Ascending aorta (tissue), 2 donors: ENCODE measurements around the gene ADO. TPM values are rescaled to one million over a fixed set of nuclear protein-coding genes. Genes with fewer than 3 reads are reported as not detected.

Experiments
- DNase-seq, 2 donors: peaks; one replicate each; pipeline ENCODE4 v3.0.0-alpha.2; 2019; ENCODE audit warnings: low spot score in 2 of 2
- H3K27ac ChIP-seq, 2 donors: fragments of 200-600 bp; sonication (generic); one replicate each; pipeline ENCODE4 v1.5.1; 2016 to 2017; ENCODE audit warnings: mild to moderate bottlenecking in 1 of 2
- H3K27me3 ChIP-seq: fragments of 200-600 bp; sonication (generic); one replicate; pipeline ENCODE4 v1.5.1; 2017
- H3K36me3 ChIP-seq, 2 donors: fragments of 200-600 bp; sonication (generic); one replicate each; pipeline ENCODE4 v1.5.1; 2016
- H3K4me1 ChIP-seq, 2 donors: fragments of 200-600 bp; sonication (generic); one replicate each; pipeline ENCODE4 v1.5.1; 2016 to 2017; ENCODE audit warnings: mild to moderate bottlenecking in 1 of 2
- H3K4me3 ChIP-seq, 2 donors: fragments of 200-600 bp; sonication (generic); one replicate each; pipeline ENCODE4 v1.5.1; 2016 to 2017; ENCODE audit warnings: mild to moderate bottlenecking in 1 of 2
- H3K9me3 ChIP-seq, 2 donors: fragments of 200-600 bp; sonication (generic); one replicate each; pipeline ENCODE4 v1.5.1; 2016
- intact Hi-C: fragments of 100-400 bp; cut with DNase I; formaldehyde crosslinking; loops from one replicate; pipeline ENCODE4 v1.15.1; 2023
- total RNA-seq: library from RNA; depleted of rRNA; stranded (reverse); fragments of >200 nt; gene quantifications from one replicate; pipeline ENCODE4 v1.1.0, GENCODE V29; 2016
- TF ChIP-seq, protein P1 (sequence below), 3 experiments: fragments of 200-600 bp in 2 of 3; fragments of 450-650 bp in 1 of 3; sonication (generic) in 2 of 3; IDR thresholded peaks; one replicate each; pipeline ENCODE4 v1.5.1; 2016 to 2019; ENCODE audit warnings: antibody characterized with exemption in 3 of 3, mild to moderate bottlenecking in 1 of 3, moderate library complexity in 1 of 3

Gene ADO
- total RNA-seq, 1 donor from 2014 or later: 22.1 TPM

DNA sequence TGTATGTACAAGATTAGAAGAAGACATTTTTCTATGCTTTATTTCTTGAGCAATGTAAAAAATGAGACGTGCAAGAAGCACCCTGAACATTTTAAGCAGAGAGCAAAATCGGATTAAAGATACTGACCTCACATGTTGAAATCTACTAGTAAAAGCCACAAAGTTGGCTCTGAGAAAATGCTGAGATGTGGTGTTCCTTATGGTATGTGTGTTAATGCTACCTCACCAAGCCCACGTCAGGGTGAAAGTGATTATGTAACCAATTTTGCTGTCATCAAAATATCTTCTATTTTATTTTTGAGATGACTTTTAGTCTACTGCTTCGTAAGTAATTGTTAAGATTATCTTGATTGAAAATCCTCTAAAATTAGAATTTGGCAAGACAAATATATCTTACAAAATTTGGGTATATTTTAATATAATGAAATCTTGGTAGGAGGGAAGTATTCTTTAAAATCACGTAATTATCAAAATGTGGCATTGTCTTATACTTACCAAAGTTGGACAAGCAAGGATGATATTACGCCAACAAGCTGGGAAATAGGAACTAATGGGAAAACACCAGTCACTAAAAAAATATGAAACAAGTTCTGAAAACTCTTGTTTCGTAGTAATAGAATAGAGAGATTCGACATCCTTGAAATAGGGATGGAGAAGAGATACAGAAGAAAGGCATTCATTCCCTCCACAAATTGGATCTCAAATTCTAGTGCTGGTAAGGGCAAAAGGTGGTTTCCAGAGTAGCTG, 5.8 kb downstream of the ADO start:
- peaks cover 4 to 27% of the 10 kb centered on the region in 2 donors for H3K4me1 ChIP-seq
- peaks cover 8% of the 10 kb centered on the region for H3K27me3 ChIP-seq
- no peak for DNase-seq
- peaks cover 0 to 6% of the 10 kb centered on the region in 2 donors for H3K36me3 ChIP-seq
- no peak overlapping the region for H3K27ac ChIP-seq
- H3K9me3 ChIP-seq: no peaks in the 10 kb centered on the region
- intact Hi-C loops: loop anchor here (10.0 kb wide), 4 partner anchors 216 to 1866 kb away; partner anchors contain the start of genes RHOBTB1 and RTKN2
- TF ChIP-seq, protein P1, sequence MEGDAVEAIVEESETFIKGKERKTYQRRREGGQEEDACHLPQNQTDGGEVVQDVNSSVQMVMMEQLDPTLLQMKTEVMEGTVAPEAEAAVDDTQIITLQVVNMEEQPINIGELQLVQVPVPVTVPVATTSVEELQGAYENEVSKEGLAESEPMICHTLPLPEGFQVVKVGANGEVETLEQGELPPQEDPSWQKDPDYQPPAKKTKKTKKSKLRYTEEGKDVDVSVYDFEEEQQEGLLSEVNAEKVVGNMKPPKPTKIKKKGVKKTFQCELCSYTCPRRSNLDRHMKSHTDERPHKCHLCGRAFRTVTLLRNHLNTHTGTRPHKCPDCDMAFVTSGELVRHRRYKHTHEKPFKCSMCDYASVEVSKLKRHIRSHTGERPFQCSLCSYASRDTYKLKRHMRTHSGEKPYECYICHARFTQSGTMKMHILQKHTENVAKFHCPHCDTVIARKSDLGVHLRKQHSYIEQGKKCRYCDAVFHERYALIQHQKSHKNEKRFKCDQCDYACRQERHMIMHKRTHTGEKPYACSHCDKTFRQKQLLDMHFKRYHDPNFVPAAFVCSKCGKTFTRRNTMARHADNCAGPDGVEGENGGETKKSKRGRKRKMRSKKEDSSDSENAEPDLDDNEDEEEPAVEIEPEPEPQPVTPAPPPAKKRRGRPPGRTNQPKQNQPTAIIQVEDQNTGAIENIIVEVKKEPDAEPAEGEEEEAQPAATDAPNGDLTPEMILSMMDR (IDR thresholded peaks at IDR 0.05): no peak
- H3K4me3 ChIP-seq: no peak overlapping the region

- Histone ChIP-seq H3K4me1 (peaks cover 9 to 26% of the 10 kb centered on the region in 2 donors), H3K36me3 (peaks cover 0 to 6% of the 10 kb centered on the region in 2 donors), H3K4me3 (no peak overlapping the region), H3K27ac (no peak overlapping the region), H3K27me3 (peaks cover 8% of the 10 kb centered on the region), H3K9me3 (no peaks in the 10 kb centered on the region)
- no peak for DNase-seq
- TF ChIP-seq, protein P1 (IDR thresholded peaks at IDR 0.05): no peak
- intact Hi-C loops: loop anchor here (10.0 kb wide), 4 partner anchors 217 to 1867 kb away; partner anchors contain the start of genes RHOBTB1 and RTKN2
Measured at GRCh38 chr10:62811159-62811875, 6.8 kb downstream of the ADO start.

GRCh38 chr10:62812672-62813439, 8.3 kb downstream of the ADO start:
- peaks cover 12 to 13% of the 10 kb centered on the region in 2 donors for H3K4me1 ChIP-seq
- peaks cover 8% of the 10 kb centered on the region for H3K27me3 ChIP-seq
- DNase-seq: no peak
- intact Hi-C loops: loop anchor here (10.0 kb wide), 4 partner anchors 218 to 1868 kb away; partner anchors contain the start of genes RHOBTB1 and RTKN2
- H3K36me3 ChIP-seq: peaks cover 0 to 6% of the 10 kb centered on the region in 2 donors
- H3K4me3 ChIP-seq: no peak overlapping the region
- no peak overlapping the region for H3K27ac ChIP-seq
- TF ChIP-seq, protein P1 (IDR thresholded peaks at IDR 0.05): no peak
- no peaks in the 10 kb centered on the region for H3K9me3 ChIP-seq

GRCh38 chr10:62813453-62813852, 8.9 kb downstream of the ADO start:
- Histone ChIP-seq H3K4me1 (peaks cover 16 to 19% of the 10 kb centered on the region in 2 donors), H3K9me3 (no peaks in the 10 kb centered on the region), H3K4me3 (no peak overlapping the region), H3K27ac (no peak overlapping the region), H3K27me3 (peaks cover 8% of the 10 kb centered on the region), H3K36me3 (peaks cover 0 to 6% of the 10 kb centered on the region in 2 donors)
- intact Hi-C loops: loop anchor here (10.0 kb wide), 4 partner anchors 219 to 1869 kb away; partner anchors contain the start of genes RHOBTB1 and RTKN2
- TF ChIP-seq, protein P1 (IDR thresholded peaks at IDR 0.05): no peak
- DNase-seq: no peak

DNA sequence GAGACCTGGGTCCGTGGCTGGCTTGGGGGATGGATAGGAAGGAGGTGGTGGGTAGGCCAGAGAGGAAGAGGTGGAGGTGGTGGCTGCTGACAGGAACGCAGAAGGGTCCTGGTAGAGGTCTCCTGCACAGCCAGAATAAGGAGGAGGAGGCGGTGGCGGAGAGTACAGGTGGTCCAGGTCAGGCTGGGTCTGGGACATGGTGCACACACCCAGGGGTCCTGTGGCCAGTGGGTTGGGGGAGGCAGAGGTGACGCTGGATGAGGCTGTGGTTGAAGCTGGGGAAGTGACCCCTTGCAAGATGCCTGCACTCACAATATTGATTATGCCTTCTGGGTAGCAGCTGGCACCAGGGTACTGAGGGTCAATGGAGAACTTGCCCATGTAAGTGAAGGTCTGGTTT, 9.5 kb downstream of the ADO start:
- TF ChIP-seq, protein P1 (IDR thresholded peaks at IDR 0.05): no peak

More for the DNA sequence above, 9.5 kb downstream of the ADO start:
- Histone ChIP-seq H3K27ac (no peak overlapping the region), H3K4me3 (no peak overlapping the region), H3K36me3 (peaks cover 0 to 1% of the 10 kb centered on the region in 2 donors), H3K4me1 (peaks cover 21 to 25% of the 10 kb centered on the region in 2 donors), H3K27me3 (peaks cover 8% of the 10 kb centered on the region), H3K9me3 (no peaks in the 10 kb centered on the region)
- intact Hi-C loops: loop anchor here (10.0 kb wide), 4 partner anchors 219 to 1869 kb away; partner anchors contain the start of genes RHOBTB1 and RTKN2
- DNase-seq: no peak
